NCI-H2029 (cell line): ENCODE measurements around the gene PMS2.
"Not testable (repeated sequence)": the region's sequence is repeated elsewhere in the genome, so short reads cannot be mapped to it uniquely, and the experiment has no call there.

Source experiments
- DNase-seq: peaks from one replicate; lab custom pipeline; 2025; lab: John Stamatoyannopoulos, UW

PMS2 gene

GRCh38 chr7:6015917-6016652 lies 7.2 kb upstream of the PMS2 start:
- DNase-seq, result peak; percentile 50

DNA sequence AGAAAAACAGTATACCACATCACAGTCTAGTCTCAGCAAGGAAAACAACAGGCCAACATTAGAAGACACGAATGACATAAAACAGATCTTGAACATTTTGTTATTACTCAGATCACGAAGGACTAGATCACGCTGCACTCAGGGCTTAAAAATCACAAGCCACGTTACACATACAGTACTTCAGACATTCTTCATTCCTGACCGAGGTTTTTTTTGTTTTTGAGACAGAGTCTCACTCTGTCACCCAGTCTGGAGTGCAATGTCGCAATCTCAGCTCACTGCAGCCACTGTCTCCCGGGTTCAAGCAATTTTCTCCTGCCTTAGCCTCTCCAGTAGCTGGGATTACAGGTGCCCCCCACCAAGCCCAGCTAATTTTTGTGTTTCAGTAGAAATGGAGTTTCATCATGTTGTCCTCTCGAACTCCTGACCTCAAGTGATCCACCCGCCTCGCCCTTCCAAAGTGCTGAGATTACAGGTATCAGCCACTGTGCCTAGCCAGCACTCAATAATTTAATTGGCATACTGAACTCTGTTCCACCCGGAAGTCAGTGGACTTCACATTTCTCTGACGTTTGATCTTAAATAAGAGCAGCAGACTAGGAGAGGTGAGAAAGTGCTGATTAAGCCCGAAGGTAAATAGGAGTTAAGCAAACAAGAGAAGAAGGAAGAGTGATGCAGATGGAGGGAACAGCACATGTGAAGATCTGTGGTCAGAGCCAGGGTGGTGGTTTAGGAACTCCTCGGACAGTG lies 3.7 kb upstream of the PMS2 start:
- peak; percentile 53 for DNase-seq

DNA sequence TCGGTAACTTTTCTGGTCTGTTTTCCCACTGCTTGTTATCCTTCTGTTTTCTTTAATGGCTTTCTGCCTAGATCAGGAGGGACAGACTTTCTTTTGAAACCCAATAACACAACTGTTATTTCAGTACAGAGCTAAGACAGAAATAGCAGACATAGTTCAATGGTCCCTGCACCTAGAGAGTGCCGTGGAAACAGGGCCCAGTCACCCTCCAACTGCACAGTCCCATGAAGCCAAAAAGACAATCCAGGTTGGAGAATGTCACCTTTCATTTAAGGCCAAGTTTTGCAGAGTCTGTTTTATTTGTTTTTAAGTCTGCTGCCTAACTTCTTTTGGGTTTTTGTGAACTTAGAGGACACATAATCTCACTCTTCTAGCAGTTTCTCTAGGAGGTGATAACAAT lies 2.7 kb upstream of the PMS2 start:
- no peak for DNase-seq

DNA sequence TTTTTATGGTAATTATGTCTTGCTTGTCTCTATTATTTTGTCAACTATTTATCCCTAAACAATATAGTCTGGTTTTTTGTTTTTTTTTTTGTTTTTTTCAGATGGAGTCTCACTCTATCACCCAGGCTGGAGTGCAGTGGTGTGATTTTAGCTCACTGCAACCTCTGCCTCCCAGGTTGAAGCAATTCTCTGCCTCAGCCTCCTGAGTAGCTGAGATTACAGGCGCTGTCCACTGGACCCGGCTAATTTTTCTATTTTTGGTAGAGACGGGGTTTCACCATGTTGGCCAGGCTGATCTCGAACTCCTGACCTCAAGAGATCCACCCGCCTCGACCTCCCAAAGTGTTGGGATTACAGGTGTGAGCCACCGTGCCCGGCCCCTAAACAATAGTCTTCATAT lies 1.5 kb upstream of the PMS2 start:
- not testable (repeated sequence) for DNase-seq

- DNase-seq, result not testable (repeated sequence)
Observed at GRCh38 chr7:6007835-6008590, 836 bp downstream of the PMS2 start.

GRCh38 chr7:6007386-6007785 lies 1.5 kb downstream of the PMS2 start:
- DNase-seq, result no peak

- no peak for DNase-seq
Observed at GRCh38 chr7:5997210-5997808, 11.5 kb downstream of the PMS2 start.

DNA sequence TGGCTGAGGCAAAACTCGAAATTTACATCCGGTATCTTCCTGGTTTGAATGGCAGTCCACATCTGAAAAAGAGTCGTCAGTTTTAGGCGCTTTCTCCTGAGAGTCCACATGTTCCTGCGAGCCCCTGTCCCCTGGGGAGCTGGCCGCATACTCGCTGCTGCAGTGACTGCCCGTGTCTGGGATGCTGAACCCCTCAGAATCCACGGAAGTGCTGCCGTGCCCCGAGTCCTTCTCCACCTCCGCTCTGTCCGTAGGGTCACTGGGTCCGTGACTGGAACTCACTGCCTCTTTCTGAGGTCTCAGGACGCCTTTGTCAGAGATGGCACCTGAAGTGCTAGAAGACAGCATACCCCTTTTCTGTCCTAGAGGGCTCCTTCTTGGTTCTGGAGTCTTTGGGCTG lies 21.8 kb downstream of the PMS2 start:
- not testable (repeated sequence) for DNase-seq

- not testable (repeated sequence) for DNase-seq
Observed at GRCh38 chr7:5979680-5980314, 29.1 kb downstream of the PMS2 start.

DNA sequence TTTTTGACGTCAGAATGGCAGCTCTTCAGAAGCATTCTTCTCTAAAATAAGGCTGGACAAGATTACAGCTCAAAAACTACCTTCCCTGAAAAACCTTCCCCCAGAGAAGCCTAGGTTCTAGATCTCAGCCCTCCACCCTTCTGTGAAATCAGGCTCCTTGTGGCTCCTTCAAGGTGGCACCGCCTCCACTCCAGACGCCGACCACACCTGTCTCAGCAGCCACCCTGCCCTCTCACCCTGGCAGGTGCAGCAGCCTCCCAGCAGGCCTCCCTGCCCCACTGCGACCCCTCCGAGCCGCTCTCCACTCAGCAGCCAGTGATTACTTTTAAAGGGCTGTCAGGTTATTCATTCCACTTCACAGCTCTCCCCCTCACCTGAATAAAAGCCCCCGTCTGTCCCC lies 35.3 kb downstream of the PMS2 start:
- not testable (repeated sequence) for DNase-seq

DNA sequence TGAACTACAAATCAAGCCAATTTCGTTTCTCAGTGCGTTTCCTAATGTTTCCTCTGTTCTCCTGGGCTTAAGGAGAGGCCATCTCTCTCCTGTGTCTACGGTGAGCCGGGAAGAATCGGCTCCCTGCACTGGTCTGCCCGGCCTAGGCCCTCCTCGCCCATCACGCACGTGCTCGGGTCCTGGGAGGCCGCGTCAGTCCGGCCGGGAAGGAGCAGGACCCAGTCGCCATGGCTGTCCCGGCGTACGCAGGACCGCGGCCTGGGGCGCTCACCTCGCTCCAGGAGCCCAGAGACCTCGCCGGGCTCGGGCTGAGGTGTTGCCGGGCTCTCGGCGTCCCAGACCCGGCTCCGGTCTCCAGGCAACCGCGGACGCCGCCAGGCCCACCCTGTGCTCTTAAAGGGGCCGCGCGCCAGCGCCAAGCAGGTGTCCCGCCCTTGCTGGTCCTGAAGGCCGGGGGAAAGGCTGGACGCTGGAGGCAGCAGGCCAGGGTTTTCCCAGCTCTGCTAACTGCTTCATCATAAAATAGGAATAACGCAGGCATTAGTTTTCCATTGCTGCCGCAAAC lies 38.4 kb downstream of the PMS2 start, which contains the start of gene RSPH10B:
Gene RSPH10B, minus strand, starts transcription at position 343 of the 565 bp plus-strand sequence. CDS start 3,573 bp downstream, outside the sequence.
- not testable (repeated sequence) for DNase-seq

GRCh38 chr7:5963810-5964209 lies 45.0 kb downstream of the PMS2 start:
- not testable (repeated sequence) for DNase-seq

- DNase-seq, result not testable (repeated sequence)
Observed at GRCh38 chr7:5963205-5963604, 45.6 kb downstream of the PMS2 start.

DNA sequence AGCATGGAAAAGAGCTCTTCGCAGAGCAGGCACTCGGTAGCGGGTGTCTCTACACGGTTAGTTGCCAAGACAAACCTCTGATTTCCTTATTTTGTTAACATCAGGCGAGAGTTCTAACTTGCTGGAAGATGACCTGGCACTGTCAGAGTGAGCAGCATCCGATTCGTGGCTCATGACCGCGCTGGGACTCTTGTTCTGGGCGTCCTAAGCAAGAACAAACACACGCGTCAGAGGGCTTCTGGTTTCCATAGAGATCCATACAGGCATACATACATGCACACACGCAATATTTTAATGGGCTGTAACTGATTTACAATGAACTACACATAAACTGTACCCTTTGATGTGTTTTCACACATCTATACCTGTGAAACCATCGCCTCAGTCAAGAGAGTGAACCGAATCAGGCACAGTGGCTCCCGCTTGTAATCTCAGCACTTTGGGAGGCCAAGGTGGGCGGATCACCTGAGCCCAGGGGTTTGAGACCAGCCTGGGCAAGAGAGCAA lies 73.9 kb downstream of the PMS2 start:
- not testable (repeated sequence) for DNase-seq

GRCh38 chr7:5931905-5932644 lies 76.8 kb downstream of the PMS2 start:
- not testable (repeated sequence) for DNase-seq

DNA sequence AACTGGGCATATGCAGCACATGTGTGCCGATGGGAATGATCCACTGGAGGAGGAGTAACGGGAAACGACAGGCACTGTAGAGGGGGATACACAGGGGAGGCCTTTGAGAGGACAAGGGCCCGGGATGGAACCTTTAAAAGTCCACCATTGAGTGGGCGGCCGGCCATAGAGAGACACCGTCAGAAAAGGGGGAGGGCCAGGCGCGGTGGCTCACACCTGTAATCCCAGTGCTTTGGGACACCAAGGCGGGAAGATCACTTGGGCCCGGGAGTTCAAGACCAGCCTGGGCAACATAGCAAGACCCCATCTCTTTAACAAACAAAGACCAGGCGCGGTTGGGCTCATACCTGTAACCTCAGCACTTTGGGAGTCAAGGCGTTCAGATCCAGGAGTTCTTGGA lies 77.6 kb downstream of the PMS2 start:
- not testable (repeated sequence) for DNase-seq

- not testable (repeated sequence) for DNase-seq
Observed at GRCh38 chr7:5930290-5930689, 78.6 kb downstream of the PMS2 start.

- not testable (repeated sequence) for DNase-seq
Observed at GRCh38 chr7:5926263-5926870, 82.5 kb downstream of the PMS2 start.

DNA sequence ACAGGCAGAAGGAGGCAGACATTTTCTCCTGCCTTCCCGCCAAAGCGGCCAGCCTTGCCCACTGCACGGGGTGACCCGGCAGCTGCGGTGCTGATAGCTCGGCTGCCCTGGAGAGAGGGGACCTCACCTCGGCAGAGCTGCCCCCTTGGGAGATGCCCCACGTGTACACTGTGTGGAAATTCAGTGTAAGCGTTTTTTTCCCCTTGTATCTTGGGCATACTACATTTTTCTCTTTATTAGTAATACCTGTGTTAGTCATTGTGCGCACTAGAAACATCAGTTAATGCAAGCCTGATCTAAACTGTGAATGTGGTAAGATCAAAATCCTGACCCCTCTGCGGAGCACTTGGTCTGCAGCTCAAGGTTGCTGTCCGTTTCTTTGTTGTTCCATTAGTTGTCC lies 84.2 kb downstream of the PMS2 start:
- DNase-seq, result not testable (repeated sequence)

GRCh38 chr7:5924180-5924579 lies 84.7 kb downstream of the PMS2 start:
- DNase-seq, result not testable (repeated sequence)
